Measurements from ENCODE around the gene KIRREL3. TPM values are rescaled to one million over a fixed set of nuclear protein-coding genes. Genes with fewer than 3 reads are reported as not detected.

Gene KIRREL3
- total RNA-seq, 1 donor from 2014 or later, result 0.26 TPM

- H3K27ac Mint-ChIP-seq, result no peak overlapping the region
- no peaks in the 10 kb centered on the region for H3K9me3 Mint-ChIP-seq (ENCODE audit: low read depth)
- peaks cover 12% of the 10 kb centered on the region for H3K27me3 Mint-ChIP-seq
- H3K4me3 Mint-ChIP-seq (ENCODE audit: low read depth), result no peak overlapping the region
- no peaks in the 10 kb centered on the region for H3K4me1 Mint-ChIP-seq (ENCODE audit: low read depth)
- no peak for TF ChIP-seq CTCF (IDR thresholded peaks at IDR 0.05; ENCODE audit: unreplicated experiment)
- H3K36me3 Mint-ChIP-seq (ENCODE audit: insufficient read depth), result no peaks in the 10 kb centered on the region
- DNase-seq (ENCODE audit: low spot score, unreplicated experiment), result no peak
Observed at GRCh38 chr11:127028648-127029047, 28.1 kb upstream of the KIRREL3 start.

- TF ChIP-seq CTCF (IDR thresholded peaks at IDR 0.05; ENCODE audit: unreplicated experiment), result no peak
- peaks cover 12% of the 10 kb centered on the region for H3K27me3 Mint-ChIP-seq
Observed at GRCh38 chr11:127027789-127028188, 27.2 kb upstream of the KIRREL3 start.

GRCh38 chr11:127027000-127027399, 26.4 kb upstream of the KIRREL3 start:
- Mint-ChIP-seq H3K4me1 (ENCODE audit: low read depth) (no peaks in the 10 kb centered on the region), H3K36me3 (ENCODE audit: insufficient read depth) (no peaks in the 10 kb centered on the region), H3K27ac (no peak overlapping the region), H3K9me3 (ENCODE audit: low read depth) (no peaks in the 10 kb centered on the region), H3K4me3 (ENCODE audit: low read depth) (no peak overlapping the region), H3K27me3 (peaks cover 12% of the 10 kb centered on the region)
- DNase-seq (ENCODE audit: low spot score, unreplicated experiment), result no peak
- TF ChIP-seq CTCF (IDR thresholded peaks at IDR 0.05; ENCODE audit: unreplicated experiment), result no peak

More at GRCh38 chr11:127027789-127028188, 27.2 kb upstream of the KIRREL3 start:
- H3K4me1 Mint-ChIP-seq (ENCODE audit: low read depth), result no peaks in the 10 kb centered on the region
- no peak overlapping the region for H3K4me3 Mint-ChIP-seq (ENCODE audit: low read depth)
- DNase-seq (ENCODE audit: low spot score, unreplicated experiment), result no peak
- no peak overlapping the region for H3K27ac Mint-ChIP-seq
- H3K36me3 Mint-ChIP-seq (ENCODE audit: insufficient read depth), result no peaks in the 10 kb centered on the region
- no peaks in the 10 kb centered on the region for H3K9me3 Mint-ChIP-seq (ENCODE audit: low read depth)

DNA sequence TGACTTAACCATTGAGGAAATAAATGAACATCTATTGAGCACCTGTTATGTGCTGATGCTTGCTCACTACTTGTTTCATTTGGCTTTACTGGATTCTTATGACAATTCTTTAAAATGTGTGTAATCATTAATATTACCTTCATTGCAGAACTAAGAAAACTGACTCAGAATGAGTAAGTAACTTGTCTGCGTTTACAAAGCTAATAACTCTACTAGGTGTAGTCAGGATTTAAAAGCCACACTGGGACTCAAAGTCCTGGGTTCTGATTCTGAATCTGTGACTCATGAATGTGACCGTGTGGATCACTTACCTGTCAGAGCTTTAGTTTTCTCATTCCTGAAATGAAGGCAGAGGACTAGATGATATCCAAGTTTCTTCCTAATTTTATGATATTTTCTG, 23.4 kb upstream of the KIRREL3 start:
- no peak overlapping the region for H3K27ac Mint-ChIP-seq
- no peaks in the 10 kb centered on the region for H3K9me3 Mint-ChIP-seq (ENCODE audit: low read depth)
- peaks cover 2% of the 10 kb centered on the region for H3K4me1 Mint-ChIP-seq (ENCODE audit: low read depth)
- no peak for DNase-seq (ENCODE audit: low spot score, unreplicated experiment)
- H3K27me3 Mint-ChIP-seq, result peaks cover 8% of the 10 kb centered on the region
- no peaks in the 10 kb centered on the region for H3K36me3 Mint-ChIP-seq (ENCODE audit: insufficient read depth)
- no peak for TF ChIP-seq CTCF (IDR thresholded peaks at IDR 0.05; ENCODE audit: unreplicated experiment)
- no peak overlapping the region for H3K4me3 Mint-ChIP-seq (ENCODE audit: low read depth)

DNA sequence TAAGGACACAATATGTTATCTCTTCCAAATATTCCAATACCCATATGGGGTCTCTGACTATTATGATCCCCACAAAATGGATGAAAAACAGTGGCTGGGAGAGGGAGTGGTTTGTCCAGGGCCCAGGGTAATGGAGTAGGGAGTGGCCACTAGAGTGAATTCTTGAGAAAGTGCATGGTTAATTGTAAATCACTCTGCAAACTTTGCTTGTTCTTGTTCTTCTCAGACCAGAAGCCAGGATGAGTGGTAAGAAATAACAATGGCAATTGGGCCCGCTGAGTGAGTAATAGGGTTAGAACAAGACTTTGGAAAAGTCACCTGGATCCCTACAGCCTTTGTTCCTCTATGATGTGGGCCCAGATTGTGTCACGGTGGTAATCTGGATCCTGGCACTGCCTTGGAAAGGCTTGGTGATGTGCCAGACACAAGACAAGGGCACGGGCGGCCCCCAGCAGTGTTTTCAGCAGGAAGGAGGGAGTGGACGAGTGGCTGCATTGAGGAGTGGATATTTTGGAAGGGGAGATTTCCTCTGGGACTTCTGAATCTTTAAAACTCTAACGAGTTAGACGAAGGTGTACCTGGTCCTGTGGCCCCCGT, 18.2 kb upstream of the KIRREL3 start:
- no peak for TF ChIP-seq CTCF (IDR thresholded peaks at IDR 0.05; ENCODE audit: unreplicated experiment)
- Mint-ChIP-seq H3K27me3 (peaks cover 30% of the 10 kb centered on the region), H3K36me3 (ENCODE audit: insufficient read depth) (no peaks in the 10 kb centered on the region), H3K9me3 (ENCODE audit: low read depth) (no peaks in the 10 kb centered on the region), H3K4me3 (ENCODE audit: low read depth) (no peak overlapping the region), H3K4me1 (ENCODE audit: low read depth) (peaks cover 5% of the 10 kb centered on the region), H3K27ac (no peak overlapping the region)
- DNase-seq (ENCODE audit: low spot score, unreplicated experiment), result no peak

Measured in progenitor cell of endocrine pancreas (in vitro differentiated cells).